WTC11 (cell line): ENCODE results near the gene NFXL1. TPM values are rescaled to one million over a fixed set of nuclear protein-coding genes. Genes with fewer than 3 reads are reported as not detected.
A peak's percentile ranks its signal among the peaks of the same experiment; 100 is the strongest.

Experiments
- ATAC-seq: fragments of 200-7000 bp; cut with Tn5 transposase; 2 replicates; pipeline ENCODE4 v1.10.0; 2021; ENCODE audit warnings: mild to moderate bottlenecking, moderate library complexity
- CTCF ChIA-PET: fragments of 300-600 bp; sonication (Branson Sonifier 250); formaldehyde crosslinking; loops from one replicate; lab custom pipeline; 2021; ENCODE audit warnings: antibody characterized with exemption; lab: Charles Lee
- POLR2A ChIA-PET: fragments of 350-600 bp; sonication (Branson Sonifier 250); formaldehyde crosslinking; loops from one replicate; lab custom pipeline; 2021; ENCODE audit warnings: antibody characterized with exemption; lab: Charles Lee
- DNase-seq: peaks from one replicate; pipeline ENCODE4 v3.0.0; 2021; ENCODE audit warnings: low spot score
- H3K27ac Mint-ChIP-seq: 2 replicates; pipeline ENCODE4 v1.8.0; 2021; ENCODE audit warnings: mixed read lengths
- H3K27me3 Mint-ChIP-seq: 2 replicates; pipeline ENCODE4 v1.8.0; 2021; ENCODE audit warnings: low read depth, mild to moderate bottlenecking, moderate library complexity, mixed read lengths
- H3K36me3 Mint-ChIP-seq: 2 replicates; pipeline ENCODE4 v1.8.0; 2021; ENCODE audit warnings: mixed read lengths
- H3K4me1 Mint-ChIP-seq: 2 replicates; pipeline ENCODE4 v1.8.0; 2022; ENCODE audit warnings: mixed read lengths
- H3K4me3 Mint-ChIP-seq: 2 replicates; pipeline ENCODE4 v1.8.0; 2021; ENCODE audit warnings: mild to moderate bottlenecking, moderate library complexity, mixed read lengths
- H3K9me3 Mint-ChIP-seq: 2 replicates; pipeline ENCODE4 v1.8.0; 2021; ENCODE audit warnings: mixed read lengths
- ARID4B ChIP-seq: sonication (generic); formaldehyde crosslinking; IDR thresholded peaks from 2 replicates; pipeline ENCODE4 v1.8.0; 2023; ENCODE audit warnings: missing genetic modification reagents, mild to moderate bottlenecking, borderline replicate concordance
- ATF1 ChIP-seq: sonication (generic); formaldehyde crosslinking; IDR thresholded peaks from 2 replicates; pipeline ENCODE4 v1.8.1; 2023; ENCODE audit warnings: mild to moderate bottlenecking, moderate library complexity, missing genetic modification reagents
- CTCF ChIP-seq: fragments of 200-600 bp; IDR thresholded peaks from 2 replicates; pipeline ENCODE4 v1.8.0; 2022; ENCODE audit warnings: antibody characterized with exemption
- ESRRA ChIP-seq: sonication (generic); formaldehyde crosslinking; IDR thresholded peaks from 2 replicates; pipeline ENCODE4 v1.8.1; 2022; ENCODE audit warnings: mild to moderate bottlenecking, missing genetic modification reagents, borderline replicate concordance
- FOXP1 ChIP-seq: sonication (generic); formaldehyde crosslinking; IDR thresholded peaks from 2 replicates; pipeline ENCODE4 v1.8.0; 2022; ENCODE audit warnings: missing genetic modification reagents, mild to moderate bottlenecking, moderate library complexity, borderline replicate concordance
- GRHL2 ChIP-seq: fragments of 250-450 bp; sonication (Bioruptor Pico); IDR thresholded peaks from 2 replicates; pipeline ENCODE4 v1.8.0; 2022; ENCODE audit warnings: mild to moderate bottlenecking, moderate library complexity; ENCODE audit not compliant: insufficient replicate concordance, severe bottlenecking
- HMGA2 ChIP-seq: fragments of 250-450 bp; sonication (Bioruptor Pico); IDR thresholded peaks from 2 replicates; pipeline ENCODE4 v1.4.0; 2021; ENCODE audit warnings: mild to moderate bottlenecking, moderate library complexity
- IRF2 ChIP-seq: sonication (generic); formaldehyde crosslinking; IDR thresholded peaks from 2 replicates; pipeline ENCODE4 v1.8.0; 2022; ENCODE audit warnings: low read depth, missing genetic modification reagents, borderline replicate concordance
- PRRX2 ChIP-seq: fragments of 250-450 bp; sonication (Bioruptor Pico); IDR thresholded peaks from 2 replicates; pipeline ENCODE4 v1.8.0; 2021; ENCODE audit warnings: mild to moderate bottlenecking
- SP1 ChIP-seq: sonication (generic); formaldehyde crosslinking; conservative IDR thresholded peaks from 2 replicates; pipeline ENCODE4 v1.8.1; 2022; ENCODE audit warnings: missing genetic modification reagents
- TCF7 ChIP-seq: sonication (generic); formaldehyde crosslinking; IDR thresholded peaks from 2 replicates; pipeline ENCODE4 v1.8.0; 2022; ENCODE audit warnings: mild to moderate bottlenecking, low read depth, missing genetic modification reagents, moderate library complexity
- TEAD4 ChIP-seq: sonication (generic); formaldehyde crosslinking; IDR thresholded peaks from 2 replicates; pipeline ENCODE4 v1.8.0; 2022; ENCODE audit warnings: mild to moderate bottlenecking, missing genetic modification reagents
- ZNF121 ChIP-seq: sonication (generic); formaldehyde crosslinking; IDR thresholded peaks from 2 replicates; pipeline ENCODE4 v1.8.0; 2023; ENCODE audit warnings: missing genetic modification reagents
- total RNA-seq: library from RNA; stranded (reverse); gene quantifications from 3 replicates; pipeline ENCODE4 v1.2.3, GENCODE V29; 2021
- TF ChIP-seq, protein P1 (sequence below): sonication (generic); formaldehyde crosslinking; conservative IDR thresholded peaks from 2 replicates; pipeline ENCODE4 v1.8.1; 2022; ENCODE audit warnings: mild to moderate bottlenecking, missing genetic modification reagents
- TF ChIP-seq, protein P2 (sequence below): sonication (generic); formaldehyde crosslinking; IDR thresholded peaks from 2 replicates; pipeline ENCODE4 v1.8.1; 2022; ENCODE audit warnings: mild to moderate bottlenecking, moderate library complexity, missing genetic modification reagents
- TF ChIP-seq, protein P3 (sequence below): sonication (generic); formaldehyde crosslinking; IDR thresholded peaks from 2 replicates; pipeline ENCODE4 v1.8.0; 2022; ENCODE audit warnings: mild to moderate bottlenecking, missing genetic modification reagents
- TF ChIP-seq, protein P4 (sequence below): sonication (generic); formaldehyde crosslinking; IDR thresholded peaks from 2 replicates; pipeline ENCODE4 v1.8.1; 2023; ENCODE audit warnings: mild to moderate bottlenecking, missing genetic modification reagents

NFXL1 gene
- total RNA-seq, 1 experiment from 2014 or later = 30.2 TPM

- POLR2A ChIA-PET = no interaction called here
- TF ChIP-seq GRHL2 (CRISPR knock-in tag) (no peak), IRF2 (CRISPR knock-in tag) (no peak), FOXP1 (no peak), ESRRA (no peak), ATF1 (CRISPR knock-in tag) (no peak), TEAD4 (no peak)
- peaks cover 8% of the 10 kb centered on the region; the same call in 1 of the 2 replicates for H3K4me1 Mint-ChIP-seq
- DNase-seq (no peak), ATAC-seq (no peak)
- H3K27me3 Mint-ChIP-seq = no peaks in the 10 kb centered on the region; the same call in 1 of the 2 replicates
- no peaks in the 10 kb centered on the region for H3K36me3 Mint-ChIP-seq
- H3K4me3 Mint-ChIP-seq = no peak overlapping the region
- CTCF ChIA-PET = no interaction called here
- no peaks in the 10 kb centered on the region for H3K9me3 Mint-ChIP-seq
- no peak overlapping the region for H3K27ac Mint-ChIP-seq
Measured at GRCh38 chr4:47939456-47939855, 25.1 kb upstream of the NFXL1 start.

DNA sequence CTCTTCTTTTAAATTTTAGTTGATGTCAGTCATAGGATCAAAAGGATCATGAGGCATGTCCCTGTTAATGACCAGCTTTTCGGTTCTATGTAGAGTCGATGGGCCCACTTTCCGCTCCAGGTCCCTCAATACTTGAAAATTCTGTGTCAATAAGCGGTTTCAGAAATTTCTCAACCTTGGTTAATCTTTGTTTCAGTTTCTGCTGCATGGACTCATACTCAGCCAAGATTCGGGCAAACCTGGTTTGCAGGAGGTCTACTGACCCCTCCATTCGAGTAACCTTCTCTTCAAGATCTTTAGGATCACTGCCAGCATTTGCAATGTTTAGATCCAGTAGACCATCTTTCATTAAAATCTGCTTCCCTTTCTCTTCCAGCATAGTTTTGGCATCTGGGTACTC lies 22.0 kb upstream of the NFXL1 start:
- CTCF ChIA-PET = interaction anchor here (1.2 kb wide), 1 partner anchor 151 kb away, joined by 4 read pairs; no protein-coding TSS in a partner anchor
- ATAC-seq (no peak), DNase-seq (no peak)
- Mint-ChIP-seq H3K27ac (no peak overlapping the region), H3K36me3 (no peaks in the 10 kb centered on the region), H3K4me3 (no peak overlapping the region)
- TF ChIP-seq, protein P1, sequence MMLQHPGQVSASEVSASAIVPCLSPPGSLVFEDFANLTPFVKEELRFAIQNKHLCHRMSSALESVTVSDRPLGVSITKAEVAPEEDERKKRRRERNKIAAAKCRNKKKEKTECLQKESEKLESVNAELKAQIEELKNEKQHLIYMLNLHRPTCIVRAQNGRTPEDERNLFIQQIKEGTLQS (CRISPR knock-in tag) = no peak
- TF ChIP-seq SP1 (CRISPR knock-in tag) = no peak
- no peak for TF ChIP-seq ESRRA
- TF ChIP-seq PRRX2 (CRISPR knock-in tag) = no peak
- TF ChIP-seq ZNF121 (CRISPR knock-in tag) = no peak
- TF ChIP-seq, protein P2, sequence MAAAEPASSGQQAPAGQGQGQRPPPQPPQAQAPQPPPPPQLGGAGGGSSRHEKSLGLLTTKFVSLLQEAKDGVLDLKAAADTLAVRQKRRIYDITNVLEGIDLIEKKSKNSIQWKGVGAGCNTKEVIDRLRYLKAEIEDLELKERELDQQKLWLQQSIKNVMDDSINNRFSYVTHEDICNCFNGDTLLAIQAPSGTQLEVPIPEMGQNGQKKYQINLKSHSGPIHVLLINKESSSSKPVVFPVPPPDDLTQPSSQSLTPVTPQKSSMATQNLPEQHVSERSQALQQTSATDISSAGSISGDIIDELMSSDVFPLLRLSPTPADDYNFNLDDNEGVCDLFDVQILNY (CRISPR knock-in tag) = no peak
- no peak for TF ChIP-seq HMGA2 (CRISPR knock-in tag)
- TF ChIP-seq ARID4B (CRISPR knock-in tag) = no peak
- TF ChIP-seq, protein P3, sequence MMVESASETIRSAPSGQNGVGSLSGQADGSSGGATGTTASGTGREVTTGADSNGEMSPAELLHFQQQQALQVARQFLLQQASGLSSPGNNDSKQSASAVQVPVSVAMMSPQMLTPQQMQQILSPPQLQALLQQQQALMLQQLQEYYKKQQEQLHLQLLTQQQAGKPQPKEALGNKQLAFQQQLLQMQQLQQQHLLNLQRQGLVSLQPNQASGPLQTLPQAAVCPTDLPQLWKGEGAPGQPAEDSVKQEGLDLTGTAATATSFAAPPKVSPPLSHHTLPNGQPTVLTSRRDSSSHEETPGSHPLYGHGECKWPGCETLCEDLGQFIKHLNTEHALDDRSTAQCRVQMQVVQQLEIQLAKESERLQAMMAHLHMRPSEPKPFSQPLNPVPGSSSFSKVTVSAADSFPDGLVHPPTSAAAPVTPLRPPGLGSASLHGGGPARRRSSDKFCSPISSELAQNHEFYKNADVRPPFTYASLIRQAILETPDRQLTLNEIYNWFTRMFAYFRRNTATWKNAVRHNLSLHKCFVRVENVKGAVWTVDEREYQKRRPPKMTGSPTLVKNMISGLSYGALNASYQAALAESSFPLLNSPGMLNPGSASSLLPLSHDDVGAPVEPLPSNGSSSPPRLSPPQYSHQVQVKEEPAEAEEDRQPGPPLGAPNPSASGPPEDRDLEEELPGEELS = no peak
- TF ChIP-seq TCF7 (CRISPR knock-in tag) = no peak
- TF ChIP-seq, all 79 proteins: peak for 0
- Mint-ChIP-seq H3K4me1 (no peaks in the 10 kb centered on the region), H3K9me3 (peaks cover 5% of the 10 kb centered on the region; the same call in 1 of the 2 replicates), H3K27me3 (no peaks in the 10 kb centered on the region; the same call in 1 of the 2 replicates)
- POLR2A ChIA-PET = no interaction called here

GRCh38 chr4:47933840-47934239 lies 19.5 kb upstream of the NFXL1 start:
- peak; percentile 44; the same call in 1 of the 2 replicates for TF ChIP-seq CTCF
- TF ChIP-seq, protein P4, sequence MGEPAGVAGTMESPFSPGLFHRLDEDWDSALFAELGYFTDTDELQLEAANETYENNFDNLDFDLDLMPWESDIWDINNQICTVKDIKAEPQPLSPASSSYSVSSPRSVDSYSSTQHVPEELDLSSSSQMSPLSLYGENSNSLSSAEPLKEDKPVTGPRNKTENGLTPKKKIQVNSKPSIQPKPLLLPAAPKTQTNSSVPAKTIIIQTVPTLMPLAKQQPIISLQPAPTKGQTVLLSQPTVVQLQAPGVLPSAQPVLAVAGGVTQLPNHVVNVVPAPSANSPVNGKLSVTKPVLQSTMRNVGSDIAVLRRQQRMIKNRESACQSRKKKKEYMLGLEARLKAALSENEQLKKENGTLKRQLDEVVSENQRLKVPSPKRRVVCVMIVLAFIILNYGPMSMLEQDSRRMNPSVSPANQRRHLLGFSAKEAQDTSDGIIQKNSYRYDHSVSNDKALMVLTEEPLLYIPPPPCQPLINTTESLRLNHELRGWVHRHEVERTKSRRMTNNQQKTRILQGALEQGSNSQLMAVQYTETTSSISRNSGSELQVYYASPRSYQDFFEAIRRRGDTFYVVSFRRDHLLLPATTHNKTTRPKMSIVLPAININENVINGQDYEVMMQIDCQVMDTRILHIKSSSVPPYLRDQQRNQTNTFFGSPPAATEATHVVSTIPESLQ (CRISPR knock-in tag) = no peak
- Mint-ChIP-seq H3K4me3 (no peak overlapping the region), H3K27me3 (no peaks in the 10 kb centered on the region; the same call in 1 of the 2 replicates), H3K27ac (no peak overlapping the region), H3K36me3 (no peaks in the 10 kb centered on the region), H3K4me1 (no peaks in the 10 kb centered on the region), H3K9me3 (peaks cover 5% of the 10 kb centered on the region; the same call in 1 of the 2 replicates)
- POLR2A ChIA-PET = interaction anchor here (1.1 kb wide), 1 partner anchor 30 kb away, joined by 4 read pairs; no protein-coding TSS in a partner anchor
- ATAC-seq = no peak
- CTCF ChIA-PET = interaction anchor here (0.7 to 3.1 kb wide), 20 partner anchors 9 to 247 kb away, joined by 3 to 28 read pairs (median 3); partner anchors contain the start of gene CORIN
- DNase-seq = no peak
